ENCODE results near the gene RHOF. TPM values are rescaled to one million over a fixed set of nuclear protein-coding genes. Genes with fewer than 3 reads are reported as not detected.

The RHOF gene
- total and polyA plus RNA-seq, 2 of the 8 experiments (the other 6 are each of a cell fraction or from before 2014, with no cell fraction given): 23.8 to 31.9 TPM

DNA sequence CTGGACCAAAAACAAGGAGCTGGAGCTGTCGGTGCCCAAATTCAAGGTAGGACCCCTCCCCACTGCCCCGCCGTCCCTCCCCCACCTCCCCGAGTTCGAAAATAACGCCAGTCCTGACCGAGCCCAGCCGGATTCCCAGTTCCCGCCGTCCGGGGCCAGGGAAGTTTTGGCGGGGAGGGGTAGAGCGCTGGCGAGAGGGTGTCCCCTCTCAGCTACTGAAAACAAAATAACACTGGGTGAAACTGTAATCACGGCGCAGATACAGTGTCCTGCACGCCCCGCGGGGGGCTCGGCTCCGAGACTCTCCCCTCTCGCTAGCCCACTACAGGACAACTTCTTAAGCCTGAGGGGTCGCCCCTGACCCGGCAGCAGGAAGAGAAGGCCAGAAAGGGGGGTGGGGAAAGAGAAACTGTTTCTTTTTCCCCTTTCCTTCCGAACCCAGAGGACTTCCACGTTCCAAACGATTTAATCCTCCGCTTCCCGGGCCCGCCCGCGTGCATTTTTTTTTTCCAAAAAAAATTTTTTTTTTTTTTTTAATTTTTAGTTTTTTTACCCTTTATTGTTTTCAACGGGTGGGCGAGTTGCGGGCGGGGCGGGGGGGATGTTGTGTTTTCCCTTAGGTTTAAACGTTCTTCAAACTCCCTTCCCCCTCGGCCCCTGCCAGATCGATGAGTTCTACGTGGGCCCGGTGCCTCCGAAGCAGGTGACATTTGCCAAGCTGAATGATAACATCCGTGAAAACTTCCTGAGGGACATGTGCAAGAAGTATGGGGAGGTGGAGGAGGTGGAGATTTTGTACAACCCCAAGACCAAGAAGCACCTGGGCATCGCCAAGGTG, 11.9 kb upstream of the RHOF start:
- Histone ChIP-seq H3K4me3 (ENCODE audit: extremely low read depth in 1 of 4, insufficient read depth in 2 of 4, low read depth in 3 of 4, low read length in 4 of 4) (peak overlapping the region; percentile 62 to 87 (median 66)), H3K27me3 (replicated peaks in 1 of 4; ENCODE audit: control insufficient read depth in 3 of 4, extremely low read depth in 1 of 4, insufficient read depth in 3 of 4, low read length in 3 of 4) (no peaks in the 10 kb centered on the region), H2BK5ac (ENCODE audit: low read depth, low read length) (0 out of 2 replicates have a peak overlapping the region, but pooled peaks have one; percentile 49), H2BK20ac (ENCODE audit: low read length) (no peak overlapping the region), H3K56ac (replicated peaks; ENCODE audit: insufficient read length, low read depth, low read length) (peak overlapping the region; percentile 6), H4K20me1 (replicated peaks in 1 of 2; ENCODE audit: control insufficient read depth in 1 of 2, insufficient read depth in 2 of 2, low read length in 2 of 2) (peaks cover 2 to 4% of the 10 kb centered on the region in 2 experiments), H2AFZ (ENCODE audit: low read length) (no peak overlapping the region), H3K4me2 (ENCODE audit: insufficient read depth in 1 of 2, low read depth in 2 of 2, low read length in 2 of 2) (peak overlapping the region; percentile 92 to 98), H3K23ac (ENCODE audit: insufficient read length) (no peak overlapping the region), H3K79me2 (ENCODE audit: control insufficient read depth in 1 of 2, insufficient read depth in 2 of 2, low read length in 2 of 2) (peaks cover 0 to 42% of the 10 kb centered on the region in 2 experiments; a peak in 2 of 4 replicates), H3K4me1 (replicated peaks in 1 of 4; ENCODE audit: control insufficient read depth in 3 of 4, insufficient read depth in 4 of 4, low read length in 3 of 4) (peaks cover 3 to 17% (median 11%) of the 10 kb centered on the region in 4 experiments), H3K27ac (ENCODE audit: low read depth, low read length) (no peak overlapping the region), H3K23me2 (ENCODE audit: low read depth, low read length) (peaks cover 26% of the 10 kb centered on the region), H2BK120ac (replicated peaks; ENCODE audit: low read depth, low read length) (no peak overlapping the region), H3K4ac (replicated peaks; ENCODE audit: insufficient read length, low read depth, low read length) (no peak overlapping the region), H3K36me3 (ENCODE audit: control insufficient read depth in 2 of 4, insufficient read depth in 4 of 4, low read length in 3 of 4) (peaks cover 0 to 25% (median 11%) of the 10 kb centered on the region in 4 experiments; a peak in 3 of 8 replicates), H3K9ac (replicated peaks in 1 of 4; ENCODE audit: extremely low read depth in 1 of 4, low read depth in 3 of 4, low read length in 3 of 4) (peak overlapping the region; percentile 25 to 71 (median 35); a peak in 4 of 7 replicates), H2BK12ac (ENCODE audit: low read depth, low read length) (0 out of 2 replicates have a peak overlapping the region, but pooled peaks have one; percentile 12), H3K9me3 (ENCODE audit: insufficient read depth in 2 of 2, low read depth in 1 of 2, low read length in 1 of 2) (no peaks in the 10 kb centered on the region), H4K91ac (replicated peaks; ENCODE audit: insufficient read length, low read length) (no peak overlapping the region), H2AK5ac (ENCODE audit: low read depth, low read length) (peak overlapping the region; percentile 17; the same call in 1 of the 2 replicates), H3K14ac (ENCODE audit: insufficient read length) (no peak overlapping the region), H4K8ac (ENCODE audit: extremely low read depth, insufficient read depth, low read length) (no peak overlapping the region), H4K5ac (ENCODE audit: insufficient read length, low read depth, low read length) (no peak overlapping the region), H2BK15ac (ENCODE audit: low read length) (peak overlapping the region; percentile 46; the same call in 1 of the 2 replicates), H3K79me1 (ENCODE audit: low read depth, low read length) (peaks cover 11% of the 10 kb centered on the region), H3K18ac (ENCODE audit: extremely low read depth, low read length) (peak overlapping the region; percentile 90; the same call in 1 of the 2 replicates)
- 12% methylated on average over 36 of the region's 45 CpGs; no CpG with 5 or more reads in 1 of the 2 experiments for WGBS, 2 experiments (ENCODE audit: extremely low coverage in 1 of 2, insufficient coverage in 1 of 2, insufficient read length in 1 of 2, insufficient replicate concordance in 2 of 2, low coverage in 1 of 2, low lambda C conversion rate in 2 of 2, missing lambda C conversion rate in 1 of 2)
- TF ChIP-seq EGR1 (IDR thresholded peaks at IDR 0.05; ENCODE audit: borderline replicate concordance, low read depth, low read length): no peak
- no peak for TF ChIP-seq RFX5 (IDR thresholded peaks at IDR 0.05; ENCODE audit: borderline replicate concordance, low read depth, low read length)
- TF ChIP-seq ASH2L (IDR thresholded peaks at IDR 0.05; ENCODE audit: low read length): peak; percentile 20
- 0 out of 4 replicates have a peak, but pooled peaks of 1 of the 2 experiments have one; percentile 39 for TF ChIP-seq SIN3A (conservative IDR thresholded peaks at IDR 0.05 in 1 of 2, IDR thresholded peaks at IDR 0.05 in 1 of 2; ENCODE audit: low read depth in 1 of 2, low read length in 2 of 2)
- DNase-seq (ENCODE audit: low read depth in 1 of 2, low spot score in 2 of 2): no peak
- ChIA-PET CTCF (ENCODE audit: partially characterized antibody) (interaction anchor here (0.7 to 12.0 kb wide), 10 partner anchors 10 to 99 kb away, joined by 3 to 363 read pairs (median 3); partner anchors contain the start of genes RHOF and TMEM120B), POLR2A (ENCODE audit: partially characterized antibody) (interaction anchor here (0.6 to 27.9 kb wide), 8 partner anchors 10 to 112 kb away, joined by 3 to 958 read pairs (median 11); partner anchors contain the start of genes PSMD9, RHOF and SETD1B)
- no peak for FAIRE-seq
